ENCODE results near the gene DPP4.

DNA sequence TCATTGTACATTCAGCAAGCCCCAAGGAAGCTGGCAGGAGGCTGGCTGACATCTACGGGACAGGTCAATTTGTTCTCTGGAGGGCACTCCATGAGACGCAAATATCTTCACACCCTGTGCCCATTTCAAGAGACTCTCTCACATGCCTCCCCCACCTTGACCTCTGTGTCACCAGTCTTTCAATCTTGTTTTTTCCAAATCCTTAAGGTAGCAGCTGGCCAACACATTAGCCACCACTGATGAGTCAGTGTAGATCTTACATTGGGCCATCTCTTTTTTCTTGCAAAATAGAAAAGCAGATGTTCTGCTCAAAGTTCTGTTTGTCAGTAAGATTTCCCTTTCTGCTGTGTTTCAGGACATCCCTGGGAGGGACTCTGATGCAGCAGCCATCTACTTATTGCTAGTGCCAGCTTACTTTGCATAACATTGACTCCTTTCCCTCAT is 1.7 kb upstream of the DPP4 start:
- TF ChIP-seq MXI1 (conservative IDR thresholded peaks at IDR 0.05; ENCODE audit: poor library complexity, severe bottlenecking) (no peak), EZH2 (IDR thresholded peaks at IDR 0.05; ENCODE audit: borderline replicate concordance, insufficient read depth, low read length, poor library complexity, severe bottlenecking) (no peak), TAF1 (IDR thresholded peaks at IDR 0.05; ENCODE audit: low read depth) (no peak)
- TF ChIP-seq, protein P1, sequence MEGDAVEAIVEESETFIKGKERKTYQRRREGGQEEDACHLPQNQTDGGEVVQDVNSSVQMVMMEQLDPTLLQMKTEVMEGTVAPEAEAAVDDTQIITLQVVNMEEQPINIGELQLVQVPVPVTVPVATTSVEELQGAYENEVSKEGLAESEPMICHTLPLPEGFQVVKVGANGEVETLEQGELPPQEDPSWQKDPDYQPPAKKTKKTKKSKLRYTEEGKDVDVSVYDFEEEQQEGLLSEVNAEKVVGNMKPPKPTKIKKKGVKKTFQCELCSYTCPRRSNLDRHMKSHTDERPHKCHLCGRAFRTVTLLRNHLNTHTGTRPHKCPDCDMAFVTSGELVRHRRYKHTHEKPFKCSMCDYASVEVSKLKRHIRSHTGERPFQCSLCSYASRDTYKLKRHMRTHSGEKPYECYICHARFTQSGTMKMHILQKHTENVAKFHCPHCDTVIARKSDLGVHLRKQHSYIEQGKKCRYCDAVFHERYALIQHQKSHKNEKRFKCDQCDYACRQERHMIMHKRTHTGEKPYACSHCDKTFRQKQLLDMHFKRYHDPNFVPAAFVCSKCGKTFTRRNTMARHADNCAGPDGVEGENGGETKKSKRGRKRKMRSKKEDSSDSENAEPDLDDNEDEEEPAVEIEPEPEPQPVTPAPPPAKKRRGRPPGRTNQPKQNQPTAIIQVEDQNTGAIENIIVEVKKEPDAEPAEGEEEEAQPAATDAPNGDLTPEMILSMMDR (IDR thresholded peaks at IDR 0.05; ENCODE audit: poor library complexity, severe bottlenecking): no peak

Data from neural cell (in vitro differentiated cells).